Endodermal cell (in vitro differentiated cells): Measurements from ENCODE around the gene PHC2. TPM values are rescaled to one million over a fixed set of nuclear protein-coding genes. Genes with fewer than 3 reads are reported as not detected.

ENCODE experiments used
- DNase-seq: peaks from one replicate; pipeline ENCODE4 v3.0.0-alpha.2; 2017
- H3K27ac ChIP-seq: 2 replicates; pipeline ENCODE4 v1.5.1; 2013; ENCODE audit warnings: mild to moderate bottlenecking, low read depth, low read length, moderate library complexity
- H3K27me3 ChIP-seq: 2 replicates; pipeline ENCODE4 v1.6.1; 2013; ENCODE audit warnings: mild to moderate bottlenecking, low read length, moderate library complexity; ENCODE audit not compliant: insufficient read depth, control insufficient read depth, poor library complexity, severe bottlenecking
- H3K36me3 ChIP-seq: 2 replicates; pipeline ENCODE4 v1.7.0; 2013; ENCODE audit warnings: mild to moderate bottlenecking, low read length, moderate library complexity; ENCODE audit not compliant: control insufficient read depth, insufficient read depth
- H3K4me1 ChIP-seq: one replicate; pipeline ENCODE4 v1.7.0; 2013; ENCODE audit warnings: low read length; ENCODE audit not compliant: control insufficient read depth, insufficient read depth
- H3K4me3 ChIP-seq: 2 replicates; pipeline ENCODE4 v1.5.1; 2013; ENCODE audit warnings: mild to moderate bottlenecking, low read length, moderate library complexity
- H3K9ac ChIP-seq: 2 replicates; pipeline ENCODE4 v1.6.1; 2013; ENCODE audit warnings: mild to moderate bottlenecking, low read length, moderate library complexity; ENCODE audit not compliant: poor library complexity, severe bottlenecking; ENCODE audit errors: extremely low read depth
- H3K9me3 ChIP-seq: 2 replicates; pipeline ENCODE4 v1.6.1; 2013; ENCODE audit warnings: mild to moderate bottlenecking, low read length, moderate library complexity; ENCODE audit not compliant: control insufficient read depth
- H3K27ac Mint-ChIP-seq: 2 replicates; pipeline ENCODE4 v1.8.0; 2020; ENCODE audit warnings: mixed read lengths
- H3K27me3 Mint-ChIP-seq: 2 replicates; pipeline ENCODE4 v1.8.0; 2021; ENCODE audit warnings: mild to moderate bottlenecking, mixed read lengths; ENCODE audit not compliant: insufficient read depth
- H3K36me3 Mint-ChIP-seq: 2 replicates; pipeline ENCODE4 v1.8.0; 2020; ENCODE audit warnings: low read depth, mixed read lengths
- H3K4me1 Mint-ChIP-seq: 2 replicates; pipeline ENCODE4 v1.8.0; 2020; ENCODE audit warnings: mixed read lengths
- H3K4me3 Mint-ChIP-seq: 2 replicates; pipeline ENCODE4 v1.8.0; 2020; ENCODE audit warnings: mild to moderate bottlenecking, moderate library complexity, mixed read lengths
- H3K9me3 Mint-ChIP-seq: 2 replicates; pipeline ENCODE4 v1.8.0; 2020; ENCODE audit warnings: mild to moderate bottlenecking, mixed read lengths
- WGBS, 2 experiments: methylation state at CpG; one replicate each; pipeline versions ENCODE4 v1.1.5 to v1.1.7; 2013; ENCODE audit warnings: missing lambda C conversion rate in 2 of 2, mixed read lengths in 1 of 2; ENCODE audit not compliant: insufficient coverage in 1 of 2, insufficient read length in 1 of 2; 5-methylcytosine and 5-hydroxymethylcytosine counted together
- total RNA-seq, 2 donors: library from RNA; stranded (reverse); fragmentation: NEBNext Ultra II Directional in 1 of 2; extraction: Animal tissue kit (Norgen Biotek cat#: 25700) in 1 of 2; gene quantifications; 2 replicates in 1 of 2; 3 replicates in 1 of 2; pipeline ENCODE4 v1.2.1, GENCODE V29; 2021
- TF ChIP-seq, protein P1 (sequence below): fragments of 200-600 bp; sonication (generic); conservative IDR thresholded peaks from 2 replicates; pipeline ENCODE4 v1.5.0; 2021; ENCODE audit warnings: antibody characterized with exemption, mild to moderate bottlenecking

PHC2 gene
- total RNA-seq, 2 donors from 2014 or later, result 32.1 to 43.9 TPM

DNA sequence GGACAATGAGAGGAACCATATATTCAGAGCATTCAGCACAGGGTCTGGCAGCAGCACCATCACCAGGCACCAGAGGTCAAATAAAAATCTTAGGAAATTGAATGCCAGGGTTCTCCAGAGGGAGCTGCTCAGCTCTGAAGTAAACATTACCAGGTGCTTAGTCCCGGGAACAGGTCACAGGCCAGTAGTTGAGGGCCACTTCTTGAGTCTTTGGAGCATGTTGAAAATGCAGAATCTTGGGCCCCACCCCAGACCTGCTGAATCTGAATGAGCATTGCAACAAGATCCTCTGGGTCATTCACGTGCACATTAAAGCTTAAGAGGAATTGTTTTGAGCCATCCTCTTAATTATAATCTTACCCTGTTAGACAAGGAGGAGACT, 33.8 kb downstream of the PHC2 start:
- no peak overlapping the region for H3K4me3 ChIP-seq
- H3K27ac Mint-ChIP-seq, result no peak overlapping the region
- H3K36me3 Mint-ChIP-seq, result no peaks in the 10 kb centered on the region
- H3K36me3 ChIP-seq, result no peaks in the 10 kb centered on the region
- peaks cover 8% of the 10 kb centered on the region for H3K4me1 Mint-ChIP-seq
- 88 to 96% methylated on average over 1 to 2 of the region's 2 CpGs for WGBS, 2 experiments
- peaks cover 33% of the 10 kb centered on the region for H3K27me3 Mint-ChIP-seq
- H3K4me3 Mint-ChIP-seq, result no peak overlapping the region
- TF ChIP-seq, protein P1, sequence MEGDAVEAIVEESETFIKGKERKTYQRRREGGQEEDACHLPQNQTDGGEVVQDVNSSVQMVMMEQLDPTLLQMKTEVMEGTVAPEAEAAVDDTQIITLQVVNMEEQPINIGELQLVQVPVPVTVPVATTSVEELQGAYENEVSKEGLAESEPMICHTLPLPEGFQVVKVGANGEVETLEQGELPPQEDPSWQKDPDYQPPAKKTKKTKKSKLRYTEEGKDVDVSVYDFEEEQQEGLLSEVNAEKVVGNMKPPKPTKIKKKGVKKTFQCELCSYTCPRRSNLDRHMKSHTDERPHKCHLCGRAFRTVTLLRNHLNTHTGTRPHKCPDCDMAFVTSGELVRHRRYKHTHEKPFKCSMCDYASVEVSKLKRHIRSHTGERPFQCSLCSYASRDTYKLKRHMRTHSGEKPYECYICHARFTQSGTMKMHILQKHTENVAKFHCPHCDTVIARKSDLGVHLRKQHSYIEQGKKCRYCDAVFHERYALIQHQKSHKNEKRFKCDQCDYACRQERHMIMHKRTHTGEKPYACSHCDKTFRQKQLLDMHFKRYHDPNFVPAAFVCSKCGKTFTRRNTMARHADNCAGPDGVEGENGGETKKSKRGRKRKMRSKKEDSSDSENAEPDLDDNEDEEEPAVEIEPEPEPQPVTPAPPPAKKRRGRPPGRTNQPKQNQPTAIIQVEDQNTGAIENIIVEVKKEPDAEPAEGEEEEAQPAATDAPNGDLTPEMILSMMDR, result no peak
- H3K9me3 ChIP-seq, result no peaks in the 10 kb centered on the region
- H3K9me3 Mint-ChIP-seq, result no peaks in the 10 kb centered on the region
- no peaks in the 10 kb centered on the region for H3K4me1 ChIP-seq
- peaks cover 27% of the 10 kb centered on the region for H3K27me3 ChIP-seq
- H3K27ac ChIP-seq, result no peak overlapping the region
- H3K9ac ChIP-seq, result no peak overlapping the region
- DNase-seq, result no peak

DNA sequence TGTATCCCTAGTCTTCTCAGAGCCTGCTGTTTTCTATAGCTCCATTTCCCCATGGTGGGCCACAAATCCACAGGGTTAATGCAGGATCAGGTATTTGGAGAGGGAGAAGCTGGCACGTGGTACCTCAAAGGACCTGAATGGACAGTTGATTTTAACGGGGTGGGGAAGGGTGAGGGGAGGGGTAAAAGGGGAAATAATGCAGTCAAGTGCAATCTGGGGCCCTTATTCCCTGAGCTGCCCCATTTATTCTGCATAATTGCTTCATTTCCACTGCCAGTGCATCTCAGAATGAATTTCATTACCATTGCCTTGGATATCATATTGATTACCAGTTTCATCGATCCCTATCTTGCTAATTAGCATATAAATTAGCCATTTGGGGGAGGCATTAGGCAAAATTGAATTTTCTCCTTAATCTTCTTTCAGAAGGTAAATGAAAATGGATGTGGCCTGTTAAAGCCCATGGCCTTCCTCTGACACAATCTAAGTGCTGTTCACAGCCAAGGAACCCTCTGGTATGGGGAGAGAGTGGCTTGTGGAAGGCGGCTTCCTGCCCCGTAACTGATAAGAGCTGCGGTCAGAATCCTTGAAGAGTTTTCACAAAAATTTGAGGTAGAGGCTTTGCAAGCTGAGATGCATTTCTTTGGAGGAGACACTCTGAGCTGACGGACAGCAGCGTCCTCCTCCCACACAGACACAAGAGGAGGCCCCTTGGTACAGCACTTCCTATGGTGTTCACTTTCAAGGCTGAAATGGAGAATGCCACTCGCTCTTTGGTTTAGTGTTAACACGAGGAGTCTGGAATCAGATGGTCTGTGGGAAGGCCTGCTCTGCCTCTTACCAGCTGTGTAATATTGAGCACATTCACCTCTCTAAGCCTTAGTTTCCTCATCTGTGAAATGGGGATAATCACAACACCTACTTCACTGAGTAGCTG, 34.4 kb downstream of the PHC2 start:
- Histone ChIP-seq H3K9ac (no peak overlapping the region), H3K4me3 (no peak overlapping the region), H3K36me3 (no peaks in the 10 kb centered on the region), H3K27me3 (peaks cover 27% of the 10 kb centered on the region), H3K9me3 (no peaks in the 10 kb centered on the region), H3K4me1 (no peaks in the 10 kb centered on the region), H3K27ac (no peak overlapping the region)
- H3K36me3 Mint-ChIP-seq, result no peaks in the 10 kb centered on the region
- 79 to 88% methylated on average over 9 to 10 of the region's 10 CpGs for WGBS, 2 experiments
- no peak for DNase-seq
- TF ChIP-seq, protein P1, result no peak
- H3K9me3 Mint-ChIP-seq, result no peaks in the 10 kb centered on the region
- H3K4me3 Mint-ChIP-seq, result no peak overlapping the region
- H3K27me3 Mint-ChIP-seq, result peaks cover 38% of the 10 kb centered on the region
- H3K27ac Mint-ChIP-seq, result no peak overlapping the region
- peaks cover 15% of the 10 kb centered on the region for H3K4me1 Mint-ChIP-seq

DNA sequence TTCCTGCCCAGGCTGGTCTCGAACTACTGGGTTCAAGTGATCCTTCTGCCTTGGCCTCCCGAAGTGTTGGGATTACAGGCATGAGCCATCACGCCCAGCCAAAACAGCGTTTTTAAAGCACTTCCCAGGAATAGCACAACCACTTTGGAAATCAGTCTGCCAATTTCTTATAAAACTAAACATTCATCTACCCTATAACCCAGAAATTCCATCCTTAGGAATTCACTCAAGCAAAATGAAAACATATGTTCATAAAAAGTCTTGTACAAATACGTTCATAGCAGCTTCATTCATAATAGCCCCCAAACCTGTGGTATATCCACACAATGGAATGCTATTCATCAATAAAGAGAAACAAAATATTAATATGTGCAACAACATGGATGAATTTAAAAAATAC, 36.1 kb downstream of the PHC2 start:
- no peak overlapping the region for H3K4me3 ChIP-seq
- Mint-ChIP-seq H3K4me3 (no peak overlapping the region), H3K27ac (no peak overlapping the region), H3K27me3 (peaks cover 55% of the 10 kb centered on the region), H3K9me3 (no peaks in the 10 kb centered on the region), H3K36me3 (no peaks in the 10 kb centered on the region), H3K4me1 (peaks cover 22% of the 10 kb centered on the region)
- no peak overlapping the region for H3K9ac ChIP-seq
- no peak overlapping the region for H3K27ac ChIP-seq
- DNase-seq, result no peak
- 90 to 91% methylated on average over 4 to 5 of the region's 5 CpGs for WGBS, 2 experiments
- TF ChIP-seq, protein P1, result no peak
- H3K4me1 ChIP-seq, result no peaks in the 10 kb centered on the region
- no peaks in the 10 kb centered on the region for H3K9me3 ChIP-seq
- peaks cover 41% of the 10 kb centered on the region for H3K27me3 ChIP-seq
- H3K36me3 ChIP-seq, result no peaks in the 10 kb centered on the region
